Measurements from ENCODE around the gene CD302. TPM values are rescaled to one million over a fixed set of nuclear protein-coding genes. Genes with fewer than 3 reads are reported as not detected.

The CD302 gene
- total RNA-seq, 1 experiment from 2014 or later = 0.68 TPM

GRCh38 chr2:159737292-159737916 lies 60.6 kb downstream of the CD302 start:
- H4K5ac ChIP-seq (ENCODE audit: insufficient read length, low read depth, low read length) = no peak overlapping the region
- TF ChIP-seq CTCF (conservative IDR thresholded peaks at IDR 0.05) = no peak
- no peak overlapping the region for H2AK5ac ChIP-seq (ENCODE audit: insufficient read length, low read length)
- Mint-ChIP-seq H3K27me3 (ENCODE audit: low read depth) (no peaks in the 10 kb centered on the region), H3K27ac (peak overlapping the region; percentile 40 to 70 (median 68); a peak in 2 of 7 replicates), H3K9me3 (no peaks in the 10 kb centered on the region), H3K4me3 (no peak overlapping the region), H3K36me3 (ENCODE audit: insufficient read depth in 1 of 3, low read depth in 3 of 3) (peaks cover 31 to 71% (median 71%) of the 10 kb centered on the region in 3 experiments), H3K4me1 (peaks cover 0 to 2% of the 10 kb centered on the region in 2 experiments; a peak in 1 of 4 replicates)
- no peak overlapping the region for H2BK5ac ChIP-seq (ENCODE audit: insufficient read length, low read length)
- peaks cover 6% of the 10 kb centered on the region; the same call in 1 of the 2 replicates for H3K79me2 ChIP-seq (ENCODE audit: insufficient read depth, low read length)
- H4K91ac ChIP-seq (ENCODE audit: insufficient read length, low read depth, low read length) = no peak overlapping the region
- no peaks in the 10 kb centered on the region for H3K4me1 ChIP-seq (ENCODE audit: insufficient read depth, low read length)
- no peak overlapping the region for H2BK12ac ChIP-seq (ENCODE audit: insufficient read length, low read depth, low read length)
- H3K4me2 ChIP-seq (ENCODE audit: insufficient read depth, insufficient read length, low read length) = no peak overlapping the region
- H2BK120ac ChIP-seq (ENCODE audit: low read depth, low read length, poor library complexity, severe bottlenecking) = no peak overlapping the region
- H3K56ac ChIP-seq (ENCODE audit: insufficient read length, low read depth, low read length) = no peak overlapping the region
- no peak overlapping the region for H2AFZ ChIP-seq (ENCODE audit: low read length)
- no peak overlapping the region for H2BK20ac ChIP-seq (ENCODE audit: low read depth, low read length, poor library complexity, severe bottlenecking)
- WGBS (ENCODE audit: extremely low coverage, insufficient read length, low lambda C conversion rate) = no CpG with 5 or more reads among the region's 1 CpG
- no peak overlapping the region for H3K18ac ChIP-seq (ENCODE audit: insufficient read length, low read depth, low read length)
- H4K20me1 ChIP-seq (ENCODE audit: control insufficient read depth, insufficient read depth, insufficient read length) = no peaks in the 10 kb centered on the region
- peaks cover 5% of the 10 kb centered on the region for H3K79me1 ChIP-seq (ENCODE audit: insufficient read depth, low read depth, low read length, poor library complexity, severe bottlenecking)
- H3K14ac ChIP-seq (ENCODE audit: insufficient read depth, low read length) = no peak overlapping the region
- H2BK15ac ChIP-seq (ENCODE audit: low read depth, low read length) = no peak overlapping the region
- H3K27me3 ChIP-seq (ENCODE audit: insufficient read depth, low read length) = no peaks in the 10 kb centered on the region
- no peak overlapping the region for H3K4ac ChIP-seq (ENCODE audit: low read depth, low read length)
- H3T11ph ChIP-seq (ENCODE audit: low read length) = no peak overlapping the region
- H3K9me3 ChIP-seq (ENCODE audit: control insufficient read depth, low read depth, low read length) = no peaks in the 10 kb centered on the region
- DNase-seq = no peak
- no peak overlapping the region for H4K8ac ChIP-seq (replicated peaks; ENCODE audit: insufficient read length, low read depth, low read length)
- no peaks in the 10 kb centered on the region for H3K23me2 ChIP-seq (ENCODE audit: insufficient read length, low read depth, low read length, poor library complexity, severe bottlenecking)
- H3K9ac ChIP-seq (ENCODE audit: extremely low read depth, insufficient read length, low read length) = no peak overlapping the region
- H3K23ac ChIP-seq (ENCODE audit: insufficient read length, low read depth, low read length) = no peak overlapping the region
- H3K27ac ChIP-seq (ENCODE audit: insufficient read length, low read depth, low read length) = no peak overlapping the region
